Breast epithelium (tissue), 4 donors: ENCODE results near the gene BTBD17. TPM values are rescaled to one million over a fixed set of nuclear protein-coding genes. Genes with fewer than 3 reads are reported as not detected.

Experiments
- DNase-seq, 2 donors: peaks; one replicate each; pipeline ENCODE4 v3.0.0-alpha.2; 2019; ENCODE audit warnings: low spot score in 2 of 2
- H3K27ac ChIP-seq, 2 donors: fragments of 200-600 bp; sonication (generic) in 1 of 2; one replicate each; pipeline ENCODE4 v1.5.1; 2016 to 2019; ENCODE audit warnings: mild to moderate bottlenecking in 1 of 2
- H3K27me3 ChIP-seq, 2 donors: fragments of 200-600 bp; sonication (generic) in 1 of 2; one replicate each; pipeline versions ENCODE4 v1.5.1 to v1.6.0; 2017 to 2019; ENCODE audit warnings: control low read depth in 1 of 2, mild to moderate bottlenecking in 1 of 2
- H3K36me3 ChIP-seq: fragments of 200-600 bp; one replicate; pipeline ENCODE4 v1.5.1; 2019
- H3K4me1 ChIP-seq, 2 donors: fragments of 200-600 bp; sonication (generic); one replicate each; pipeline ENCODE4 v1.5.1; 2016 to 2019; ENCODE audit warnings: control low read depth in 1 of 2
- H3K4me3 ChIP-seq, 3 donors: fragments of 200-600 bp; sonication (generic); 1 replicate in 2 of 3; 2 replicates in 1 of 3; pipeline ENCODE4 v1.5.1; 2016 to 2019; ENCODE audit warnings: mild to moderate bottlenecking in 3 of 3, moderate library complexity in 2 of 3
- H3K9me3 ChIP-seq, 2 donors: fragments of 200-600 bp; sonication (generic) in 1 of 2; one replicate each; pipeline ENCODE4 v1.5.1; 2016 to 2019; ENCODE audit warnings: control low read depth in 1 of 2
- CTCF ChIP-seq, 3 donors: fragments of 450-650 bp; IDR thresholded peaks; one replicate each; pipeline ENCODE4 v1.5.1; 2016 to 2017; ENCODE audit warnings: antibody characterized with exemption in 3 of 3, mild to moderate bottlenecking in 3 of 3, moderate library complexity in 3 of 3
- POLR2A ChIP-seq: fragments of 450-650 bp; IDR thresholded peaks from one replicate; pipeline ENCODE4 v1.6.1; 2016; ENCODE audit warnings: antibody characterized with exemption, mild to moderate bottlenecking, moderate library complexity
- POLR2AphosphoS5 ChIP-seq, 3 donors: sonication (generic); formaldehyde crosslinking; IDR thresholded peaks; one replicate each; pipeline ENCODE4 v1.6.1; 2017; ENCODE audit warnings: antibody characterized with exemption in 3 of 3
- intact Hi-C: fragments of 100-400 bp; cut with DNase I; formaldehyde crosslinking; loops from one replicate; pipeline ENCODE4 v1.15.1; 2023; ENCODE audit warnings: low total_unique reads
- total RNA-seq, 3 donors: library from RNA; depleted of rRNA; stranded (reverse); fragments of >200 nt; gene quantifications; one replicate each; pipeline ENCODE4 v1.1.0, GENCODE V29; 2016

BTBD17 gene
- total RNA-seq, 3 donors from 2014 or later, result not detected

- no peaks in the 10 kb centered on the region for H3K9me3 ChIP-seq
- H3K4me3 ChIP-seq, result no peak overlapping the region
- DNase-seq, result no peak
- TF ChIP-seq POLR2AphosphoS5 (IDR thresholded peaks at IDR 0.05) (no peak), POLR2A (no peak), CTCF (IDR thresholded peaks at IDR 0.05) (no peak)
- H3K4me1 ChIP-seq, result no peaks in the 10 kb centered on the region
- no peaks in the 10 kb centered on the region for H3K36me3 ChIP-seq
- H3K27me3 ChIP-seq, result peaks cover 0 to 20% of the 10 kb centered on the region in 2 donors
- intact Hi-C loops, result no loop called here
- H3K27ac ChIP-seq, result no peak overlapping the region
Observed at GRCh38 chr17:74324521-74324920, 37.1 kb downstream of the BTBD17 start.

GRCh38 chr17:74318391-74318790, 43.3 kb downstream of the BTBD17 start:
- Histone ChIP-seq H3K4me1 (no peaks in the 10 kb centered on the region), H3K27me3 (no peaks in the 10 kb centered on the region), H3K4me3 (no peak overlapping the region), H3K9me3 (no peaks in the 10 kb centered on the region), H3K36me3 (no peaks in the 10 kb centered on the region), H3K27ac (no peak overlapping the region)
- DNase-seq, result no peak
- intact Hi-C loops, result loop anchor here (5.0 kb wide), 1 partner anchor 551 kb away; no protein-coding TSS in a partner anchor
- TF ChIP-seq POLR2AphosphoS5 (IDR thresholded peaks at IDR 0.05), result no peak
- TF ChIP-seq CTCF (IDR thresholded peaks at IDR 0.05), result no peak

- H3K9me3 ChIP-seq, result peaks cover 0 to 6% of the 10 kb centered on the region in 2 donors
- H3K4me1 ChIP-seq, result no peaks in the 10 kb centered on the region
- DNase-seq, result no peak
- H3K27ac ChIP-seq, result no peak overlapping the region
- peaks cover 0 to 3% of the 10 kb centered on the region in 2 donors for H3K27me3 ChIP-seq
- H3K4me3 ChIP-seq, result no peak overlapping the region
- no peaks in the 10 kb centered on the region for H3K36me3 ChIP-seq
- intact Hi-C loops, result loop anchor here (5.0 kb wide), 1 partner anchor 550 kb away; no protein-coding TSS in a partner anchor
- TF ChIP-seq CTCF (IDR thresholded peaks at IDR 0.05), result no peak
- no peak for TF ChIP-seq POLR2A
- no peak for TF ChIP-seq POLR2AphosphoS5 (IDR thresholded peaks at IDR 0.05)
Observed at GRCh38 chr17:74317071-74317470, 44.6 kb downstream of the BTBD17 start.

- H3K36me3 ChIP-seq, result no peaks in the 10 kb centered on the region
- TF ChIP-seq CTCF (IDR thresholded peaks at IDR 0.05), result no peak
- no peak for TF ChIP-seq POLR2AphosphoS5 (IDR thresholded peaks at IDR 0.05)
- no peak for TF ChIP-seq POLR2A
- H3K4me1 ChIP-seq, result no peaks in the 10 kb centered on the region
- peaks cover 0 to 3% of the 10 kb centered on the region in 2 donors for H3K27me3 ChIP-seq
- no peak for DNase-seq
- H3K4me3 ChIP-seq, result no peak overlapping the region
- H3K9me3 ChIP-seq, result peaks cover 0 to 6% of the 10 kb centered on the region in 2 donors
- H3K27ac ChIP-seq, result no peak overlapping the region
- intact Hi-C loops, result loop anchor here (5.0 kb wide), 1 partner anchor 549 kb away; no protein-coding TSS in a partner anchor
Observed at GRCh38 chr17:74316220-74316619, 45.4 kb downstream of the BTBD17 start.

GRCh38 chr17:74314877-74315276, 46.8 kb downstream of the BTBD17 start:
- Histone ChIP-seq H3K4me1 (no peaks in the 10 kb centered on the region), H3K4me3 (no peak overlapping the region), H3K36me3 (no peaks in the 10 kb centered on the region), H3K27me3 (peaks cover 0 to 3% of the 10 kb centered on the region in 2 donors), H3K9me3 (peaks cover 0 to 6% of the 10 kb centered on the region in 2 donors), H3K27ac (no peak overlapping the region)
- intact Hi-C loops, result loop anchor here (5.0 kb wide), 1 partner anchor 548 kb away; no protein-coding TSS in a partner anchor
- no peak for DNase-seq
- TF ChIP-seq POLR2A, result no peak
- no peak for TF ChIP-seq CTCF (IDR thresholded peaks at IDR 0.05)
- TF ChIP-seq POLR2AphosphoS5 (IDR thresholded peaks at IDR 0.05), result no peak
